T-helper 1 cell treated with Interleukin-12 subunit alpha and Interleukin-12 subunit beta and Interleukin-4 antibody, amounts not matched to agents 30 μg/mL and 1 μg/mL, for 36 hours (primary cell): ENCODE measurements around the gene ATP13A2.

Experiments
- H3K27ac Mint-ChIP-seq: one replicate; pipeline ENCODE4 v1.8.0; 2021; ENCODE audit warnings: mild to moderate bottlenecking, mixed read lengths
- H3K27me3 Mint-ChIP-seq: one replicate; pipeline ENCODE4 v1.8.0; 2021; ENCODE audit warnings: low read depth, mixed read lengths
- H3K36me3 Mint-ChIP-seq: one replicate; pipeline ENCODE4 v1.8.0; 2021; ENCODE audit warnings: low read depth, mixed read lengths
- H3K4me1 Mint-ChIP-seq: one replicate; pipeline ENCODE4 v1.8.0; 2021; ENCODE audit warnings: low read depth, mixed read lengths
- H3K4me3 Mint-ChIP-seq: one replicate; pipeline ENCODE4 v1.8.0; 2021; ENCODE audit warnings: mild to moderate bottlenecking, moderate library complexity, mixed read lengths
- H3K9me3 Mint-ChIP-seq: one replicate; pipeline ENCODE4 v1.8.0; 2021; ENCODE audit warnings: mixed read lengths

Gene ATP13A2

DNA sequence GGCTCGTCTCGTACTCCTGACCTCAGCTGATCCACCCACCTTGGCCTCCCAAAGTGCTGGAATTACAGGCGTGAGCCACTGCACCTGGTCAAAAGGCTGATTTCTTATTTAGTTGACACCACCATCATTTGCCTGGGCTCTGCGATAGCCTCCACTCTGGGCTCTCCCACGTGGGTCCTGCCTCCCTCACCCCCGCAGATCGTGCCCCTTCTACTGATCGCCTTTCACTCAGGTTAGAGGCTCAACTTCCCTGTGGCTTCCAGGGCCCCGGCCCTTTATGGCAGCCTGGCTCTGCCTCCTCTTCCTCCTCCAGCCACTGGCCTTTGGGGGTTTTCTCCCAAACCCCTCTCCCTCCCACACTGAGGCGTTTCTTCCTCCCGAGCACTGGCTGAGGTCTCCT is 28.8 kb downstream of the ATP13A2 start:
- H3K27ac Mint-ChIP-seq: no peak overlapping the region
- peaks cover 3% of the 10 kb centered on the region for H3K4me1 Mint-ChIP-seq
- H3K4me3 Mint-ChIP-seq: no peak overlapping the region
- no peaks in the 10 kb centered on the region for H3K9me3 Mint-ChIP-seq
- H3K36me3 Mint-ChIP-seq: peaks cover 4% of the 10 kb centered on the region
- peaks cover 22% of the 10 kb centered on the region for H3K27me3 Mint-ChIP-seq

DNA sequence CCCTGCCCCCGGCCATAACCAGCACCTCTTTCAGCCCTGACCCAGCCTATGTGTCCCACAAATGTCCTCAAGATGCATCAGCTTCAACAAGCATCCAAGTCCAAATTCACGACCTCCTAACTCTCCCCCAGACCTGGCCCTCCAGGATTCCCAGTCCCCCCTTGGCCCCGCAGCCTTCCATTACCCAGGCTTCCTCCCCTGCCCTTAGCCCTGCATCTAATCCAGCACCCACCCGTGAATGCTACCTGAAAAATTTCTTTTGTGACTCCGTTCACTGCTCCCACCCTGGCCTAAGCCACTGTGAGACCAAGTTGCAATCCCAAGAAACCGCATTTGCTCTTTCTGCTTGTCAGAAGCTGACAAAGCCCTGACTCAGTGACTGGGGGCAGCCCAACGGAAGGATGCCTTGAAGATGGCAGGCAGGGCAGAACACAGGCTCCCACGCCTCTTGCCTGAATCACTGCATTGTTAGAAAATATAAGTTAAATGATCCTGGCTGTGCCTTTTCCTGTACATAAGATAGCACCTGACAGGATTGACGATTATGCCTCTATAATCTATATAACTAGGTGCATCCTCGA is 30.4 kb downstream of the ATP13A2 start:
- peaks cover 22% of the 10 kb centered on the region for H3K27me3 Mint-ChIP-seq
- peaks cover 4% of the 10 kb centered on the region for H3K36me3 Mint-ChIP-seq
- no peak overlapping the region for H3K4me3 Mint-ChIP-seq
- H3K27ac Mint-ChIP-seq: no peak overlapping the region
- H3K4me1 Mint-ChIP-seq: peaks cover 3% of the 10 kb centered on the region
- no peaks in the 10 kb centered on the region for H3K9me3 Mint-ChIP-seq

DNA sequence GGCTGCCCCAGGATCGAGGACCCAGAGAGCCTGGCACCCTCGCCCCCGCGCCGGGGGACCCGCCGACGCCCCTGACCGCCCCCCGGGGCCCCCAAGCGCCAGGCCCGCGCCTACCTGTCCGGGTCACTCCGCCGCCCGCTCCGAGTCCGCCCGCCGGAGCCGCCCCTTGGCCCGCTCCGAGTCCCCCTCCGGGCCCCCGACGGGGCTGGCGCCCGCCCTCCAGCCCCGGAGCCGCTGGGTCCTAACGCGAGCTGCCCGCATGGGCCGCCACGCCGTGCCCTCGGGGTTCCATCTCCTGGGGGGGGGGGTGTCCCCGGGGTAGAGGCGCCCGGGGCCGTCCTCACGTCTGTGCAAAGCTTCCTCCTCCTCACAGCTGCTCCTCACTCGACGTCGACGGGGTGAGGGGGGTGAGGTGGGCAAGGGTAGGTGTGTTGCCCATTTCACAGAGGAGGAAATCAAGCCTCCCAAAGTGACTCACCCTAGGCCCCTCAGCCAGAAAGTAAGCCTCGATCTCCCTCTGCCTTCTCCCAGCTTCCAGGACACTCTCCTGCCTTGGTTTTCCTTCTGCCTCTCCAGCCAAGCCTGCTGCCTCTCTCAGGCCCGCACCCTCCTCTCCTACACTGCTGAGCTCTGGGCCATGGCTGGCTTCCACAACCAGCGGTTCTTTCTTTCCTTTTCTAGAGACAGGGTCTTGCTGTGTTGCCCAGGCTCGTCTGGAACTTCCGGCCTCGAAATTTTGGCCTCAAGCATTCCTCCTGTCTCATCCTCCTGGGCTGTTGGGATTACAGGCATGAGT is 31.1 kb downstream of the ATP13A2 start, which contains the start of gene MFAP2:
Gene MFAP2, minus strand, starts transcription at position 148 of the 796 bp plus-strand sequence. CDS start 2,347 bp downstream, outside the sequence.
- H3K4me3 Mint-ChIP-seq: peak within 1 kb of the TSS; percentile 66
- H3K36me3 Mint-ChIP-seq: peaks cover under 1% of the 10 kb centered on the region
- no peaks in the 10 kb centered on the region for H3K9me3 Mint-ChIP-seq
- no peak within 1 kb of the TSS for H3K27ac Mint-ChIP-seq
- peaks cover 22% of the 10 kb centered on the region for H3K27me3 Mint-ChIP-seq
- peaks cover 3% of the 10 kb centered on the region for H3K4me1 Mint-ChIP-seq

DNA sequence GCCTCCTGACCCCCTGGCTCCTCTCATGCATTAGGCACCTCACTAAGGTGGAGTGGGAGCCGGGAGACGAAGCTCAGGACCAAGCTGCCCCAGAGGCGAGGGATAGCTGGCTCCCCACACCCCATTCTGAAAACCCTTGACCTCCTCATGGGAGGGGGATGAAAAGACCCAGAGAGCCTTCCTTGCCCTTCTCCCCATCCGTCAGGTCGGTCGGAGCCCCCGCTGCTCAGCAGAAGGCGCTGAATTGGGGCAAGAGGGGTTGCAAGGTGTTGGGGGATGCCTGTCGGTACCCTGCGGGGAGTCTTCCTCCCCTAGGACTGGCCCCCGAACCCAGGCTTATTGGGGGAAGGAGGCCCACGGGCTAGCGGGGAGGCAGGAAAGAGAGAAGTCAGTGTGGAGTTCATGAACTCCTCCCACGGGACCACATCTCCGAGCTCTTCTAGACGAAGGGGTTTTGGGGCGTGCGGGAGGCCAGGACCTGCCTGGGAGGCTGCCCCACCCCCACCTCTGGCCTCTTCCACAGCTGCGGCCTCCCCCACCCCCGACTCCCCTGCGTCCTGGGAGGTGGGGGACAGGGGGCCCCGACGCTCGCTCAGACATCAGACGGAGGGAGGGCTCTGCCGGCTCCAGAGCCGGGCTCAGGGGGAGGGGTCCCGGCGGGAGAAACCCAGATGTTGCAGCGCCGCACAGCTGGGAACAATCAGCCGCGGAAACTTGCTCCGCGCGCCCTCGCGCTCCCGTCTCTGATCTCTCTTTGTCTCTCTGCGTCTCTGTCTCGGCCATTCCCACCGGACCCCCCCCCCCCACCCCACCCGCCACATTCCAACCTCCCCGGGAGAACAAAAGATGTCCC is 32.0 kb downstream of the ATP13A2 start:
- Mint-ChIP-seq H3K4me3 (no peak overlapping the region), H3K4me1 (peaks cover 3% of the 10 kb centered on the region), H3K27me3 (peaks cover 22% of the 10 kb centered on the region), H3K36me3 (no peaks in the 10 kb centered on the region), H3K27ac (no peak overlapping the region), H3K9me3 (no peaks in the 10 kb centered on the region)

DNA sequence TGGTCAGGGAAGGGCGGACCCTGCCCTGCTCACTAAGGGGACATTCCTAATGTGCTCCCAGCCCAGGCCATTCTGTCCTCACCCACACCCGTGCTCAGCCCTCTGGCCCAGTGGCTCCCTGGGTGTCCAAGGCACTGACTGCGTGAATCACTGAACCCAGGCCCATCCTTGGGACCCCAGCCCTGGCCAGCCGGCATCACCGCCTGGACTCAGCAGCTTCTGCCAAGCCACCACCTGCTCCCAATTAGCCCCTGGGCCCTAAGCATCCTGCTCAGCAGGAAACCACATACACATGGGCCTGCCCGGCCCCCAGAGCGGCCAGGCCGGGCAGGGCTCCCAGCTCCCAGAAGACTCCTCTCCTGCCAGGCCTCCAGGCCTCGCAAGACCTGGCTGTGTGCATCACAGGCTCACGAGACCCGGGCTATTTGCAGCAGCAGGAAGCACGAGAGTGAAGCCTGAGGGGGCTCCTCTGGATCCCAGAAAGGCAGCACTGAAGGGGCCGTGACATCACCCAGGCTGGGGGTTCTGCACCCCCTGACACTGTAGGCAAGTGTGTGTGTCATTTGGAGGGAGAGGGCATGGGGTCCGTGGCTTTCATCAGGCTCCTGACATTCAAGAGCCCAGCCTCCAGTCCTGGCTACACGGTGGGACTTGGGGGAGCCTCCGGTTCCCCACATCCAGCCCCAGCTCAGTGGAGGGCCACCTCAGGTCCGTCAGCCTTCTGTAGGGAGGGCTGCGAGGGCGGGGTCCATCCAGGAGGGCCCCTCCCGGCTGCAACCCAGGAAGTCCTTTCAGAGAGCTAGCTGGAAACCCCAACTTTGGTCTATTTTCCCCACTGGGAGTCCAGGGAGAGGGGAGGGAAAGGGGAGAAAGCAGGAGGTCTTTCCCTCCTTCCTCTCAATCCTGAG is 32.9 kb downstream of the ATP13A2 start:
- Mint-ChIP-seq H3K27me3 (peaks cover 22% of the 10 kb centered on the region), H3K4me3 (no peak overlapping the region), H3K9me3 (no peaks in the 10 kb centered on the region), H3K4me1 (peaks cover 3% of the 10 kb centered on the region), H3K36me3 (no peaks in the 10 kb centered on the region), H3K27ac (no peak overlapping the region)

DNA sequence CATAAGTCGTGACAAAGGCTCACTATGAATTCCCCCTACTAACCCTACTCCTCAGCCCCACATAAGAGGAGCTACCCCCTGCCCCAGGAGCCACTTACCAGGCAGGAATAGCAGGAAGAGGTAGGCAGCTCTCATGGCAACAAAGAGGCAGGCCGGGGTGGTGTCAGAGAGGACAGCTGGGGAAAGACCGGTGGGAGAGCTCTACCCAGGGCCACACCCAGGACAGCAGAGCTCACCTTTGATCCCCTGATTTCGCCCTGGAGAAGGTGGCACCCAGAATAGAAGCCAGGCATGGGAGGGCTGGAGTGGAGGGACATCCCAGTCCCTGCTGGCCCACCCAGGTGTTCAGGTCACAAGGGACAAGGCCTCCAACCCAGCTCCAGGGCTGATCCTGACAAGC is 33.6 kb downstream of the ATP13A2 start:
- H3K36me3 Mint-ChIP-seq: no peaks in the 10 kb centered on the region
- no peak overlapping the region for H3K27ac Mint-ChIP-seq
- H3K27me3 Mint-ChIP-seq: peaks cover 22% of the 10 kb centered on the region
- H3K9me3 Mint-ChIP-seq: no peaks in the 10 kb centered on the region
- H3K4me3 Mint-ChIP-seq: no peak overlapping the region
- H3K4me1 Mint-ChIP-seq: peaks cover 3% of the 10 kb centered on the region

DNA sequence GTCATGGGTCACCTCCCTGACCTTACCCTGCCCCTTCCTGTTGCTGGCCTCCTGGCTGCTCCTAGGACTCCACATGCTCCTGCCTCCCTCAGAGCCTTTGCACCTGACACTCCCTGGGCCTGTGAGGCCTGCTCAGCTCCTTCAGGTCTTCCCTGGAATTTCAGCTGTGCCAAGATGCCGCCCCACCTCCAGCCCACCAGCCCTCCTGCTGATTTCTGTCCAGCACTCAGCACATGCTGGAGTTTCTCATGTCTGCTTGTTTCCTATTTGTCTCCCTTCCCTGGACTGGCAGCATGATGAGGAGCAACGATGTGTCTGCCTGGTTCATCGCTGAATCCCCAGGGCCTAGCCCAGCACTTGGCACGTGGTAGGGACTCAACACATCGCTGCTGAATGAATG is 34.4 kb downstream of the ATP13A2 start:
- H3K4me1 Mint-ChIP-seq: peaks cover 3% of the 10 kb centered on the region
- H3K36me3 Mint-ChIP-seq: no peaks in the 10 kb centered on the region
- H3K27ac Mint-ChIP-seq: no peak overlapping the region
- peaks cover 22% of the 10 kb centered on the region for H3K27me3 Mint-ChIP-seq
- no peaks in the 10 kb centered on the region for H3K9me3 Mint-ChIP-seq
- no peak overlapping the region for H3K4me3 Mint-ChIP-seq

DNA sequence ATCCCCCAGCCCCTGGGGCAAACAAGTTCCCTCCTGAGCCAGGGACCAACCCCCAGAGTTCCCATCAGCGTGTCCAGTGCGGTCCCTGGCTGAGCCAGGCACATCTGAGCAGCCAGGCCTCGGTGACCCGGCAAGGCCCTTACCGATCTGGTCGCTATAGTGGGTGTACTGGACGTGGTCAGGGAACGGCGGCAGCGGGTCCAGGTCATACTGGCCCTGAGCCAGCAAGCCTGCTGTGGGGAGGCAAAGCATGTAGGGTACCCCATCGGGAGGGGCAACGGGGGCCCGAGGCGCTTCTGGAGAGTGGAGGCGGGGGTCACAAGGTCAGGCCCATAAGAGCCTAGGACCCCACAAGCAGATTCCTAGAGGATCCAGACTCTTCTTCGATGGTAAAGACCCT is 34.8 kb downstream of the ATP13A2 start:
- Mint-ChIP-seq H3K27me3 (peaks cover 19% of the 10 kb centered on the region), H3K27ac (no peak overlapping the region), H3K4me1 (peaks cover 3% of the 10 kb centered on the region)

DNA sequence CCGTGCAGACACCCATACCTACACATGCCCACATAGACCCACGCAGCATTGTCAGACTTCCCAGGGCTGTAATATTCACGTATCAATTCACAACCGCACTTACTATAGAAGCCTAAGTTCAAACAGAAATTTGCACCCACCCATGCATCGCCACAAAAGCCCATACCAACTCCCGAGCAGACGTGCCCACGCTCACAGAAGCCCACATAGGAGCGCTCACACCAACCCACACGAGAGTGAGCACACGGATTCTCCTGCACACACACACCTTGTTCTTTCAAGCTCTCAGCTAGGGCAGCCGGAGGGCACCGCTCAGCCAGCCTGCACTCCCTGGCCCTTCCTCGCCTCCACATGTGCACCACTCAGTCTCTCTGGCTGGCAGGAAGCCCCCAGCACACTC is 35.9 kb downstream of the ATP13A2 start:
- no peak overlapping the region for H3K27ac Mint-ChIP-seq
- no peaks in the 10 kb centered on the region for H3K36me3 Mint-ChIP-seq
- H3K4me1 Mint-ChIP-seq: peaks cover 2% of the 10 kb centered on the region
- H3K9me3 Mint-ChIP-seq: no peaks in the 10 kb centered on the region
- H3K4me3 Mint-ChIP-seq: no peak overlapping the region
- peaks cover 8% of the 10 kb centered on the region for H3K27me3 Mint-ChIP-seq

More for the DNA sequence above, 34.8 kb downstream of the ATP13A2 start:
- H3K9me3 Mint-ChIP-seq: no peaks in the 10 kb centered on the region
- H3K4me3 Mint-ChIP-seq: no peak overlapping the region
- no peaks in the 10 kb centered on the region for H3K36me3 Mint-ChIP-seq

DNA sequence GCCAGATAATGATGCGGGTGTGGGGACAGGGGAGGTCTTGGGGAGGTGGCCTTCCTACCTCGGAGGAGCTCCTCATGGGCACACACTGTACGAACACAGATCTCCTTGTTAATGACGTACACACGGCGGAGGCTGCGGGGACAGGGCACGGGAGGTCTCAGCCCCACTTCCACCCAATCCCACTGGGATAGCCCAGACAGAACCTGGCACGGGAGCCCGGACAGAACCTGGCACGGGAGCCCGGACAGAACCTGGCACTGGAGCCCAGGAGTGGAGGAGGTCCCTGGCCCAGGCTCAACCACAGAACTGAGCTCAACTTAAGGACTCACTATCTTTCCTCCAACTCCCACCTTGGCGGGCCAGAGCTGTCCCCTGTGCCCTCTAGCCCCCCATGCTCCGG is 36.5 kb downstream of the ATP13A2 start:
- Mint-ChIP-seq H3K36me3 (no peaks in the 10 kb centered on the region), H3K27ac (no peak overlapping the region), H3K27me3 (peaks cover 4% of the 10 kb centered on the region), H3K4me3 (no peak overlapping the region), H3K4me1 (no peaks in the 10 kb centered on the region), H3K9me3 (no peaks in the 10 kb centered on the region)

DNA sequence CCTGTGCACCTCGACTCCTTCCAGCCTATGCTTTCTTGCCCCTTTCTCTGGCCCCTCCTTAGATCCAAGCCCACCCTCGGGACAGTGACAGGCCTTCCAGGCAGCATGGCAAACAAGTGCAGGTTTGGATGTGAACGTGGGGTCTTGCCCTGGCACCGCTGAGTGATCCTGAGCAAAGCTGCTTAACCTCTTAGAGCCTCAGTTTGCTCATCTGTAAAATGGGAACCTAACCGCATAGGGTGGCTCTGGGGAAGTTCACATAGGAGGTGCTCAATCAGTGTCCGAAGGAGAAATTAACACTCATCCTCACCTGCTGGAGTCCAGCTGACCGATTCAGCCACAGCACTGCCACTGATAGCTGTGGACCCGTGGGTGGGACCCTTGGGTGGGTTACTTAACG is 38.5 kb downstream of the ATP13A2 start:
- no peak overlapping the region for H3K4me3 Mint-ChIP-seq
- no peak overlapping the region for H3K27ac Mint-ChIP-seq
- no peaks in the 10 kb centered on the region for H3K4me1 Mint-ChIP-seq
- no peaks in the 10 kb centered on the region for H3K27me3 Mint-ChIP-seq
- H3K9me3 Mint-ChIP-seq: no peaks in the 10 kb centered on the region
- H3K36me3 Mint-ChIP-seq: no peaks in the 10 kb centered on the region

DNA sequence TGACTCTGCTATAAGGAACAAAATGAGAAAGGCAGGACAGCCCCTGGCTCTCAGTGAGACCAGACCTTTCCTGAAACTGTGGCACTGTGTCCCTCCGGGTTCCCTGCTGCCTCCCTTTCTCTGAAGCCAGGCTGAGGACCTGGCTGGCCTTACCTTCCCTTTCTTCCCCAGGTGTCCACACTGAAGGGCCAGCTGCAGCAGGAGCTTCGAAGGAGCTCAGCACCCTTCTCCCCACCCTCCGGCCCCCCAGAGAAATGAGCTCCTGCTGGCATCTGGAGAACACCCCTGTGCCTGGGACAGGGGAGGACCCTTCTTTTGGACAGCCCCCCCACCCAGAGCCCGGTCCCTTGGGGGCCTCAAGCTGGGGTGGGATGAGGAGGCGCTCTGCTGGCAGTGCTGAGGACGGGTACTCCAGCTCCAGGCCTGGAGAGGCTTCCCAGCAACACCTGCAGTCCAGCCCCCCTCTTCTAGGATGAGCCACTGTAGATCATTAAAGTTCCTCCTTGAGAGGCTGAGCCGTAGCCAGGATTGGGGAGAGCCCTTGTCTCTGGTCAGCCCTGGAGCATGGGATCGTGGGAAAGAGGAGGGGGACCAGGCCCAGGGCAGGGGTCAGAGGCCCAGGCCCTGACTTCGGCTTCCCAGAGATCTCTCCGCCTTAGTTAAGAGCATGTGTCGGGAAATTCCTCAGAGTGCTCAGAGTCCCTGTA is 39.4 kb downstream of the ATP13A2 start:
- H3K4me1 Mint-ChIP-seq: no peaks in the 10 kb centered on the region
- H3K27ac Mint-ChIP-seq: no peak overlapping the region
- H3K36me3 Mint-ChIP-seq: no peaks in the 10 kb centered on the region
- no peaks in the 10 kb centered on the region for H3K27me3 Mint-ChIP-seq
- no peaks in the 10 kb centered on the region for H3K9me3 Mint-ChIP-seq
- no peak overlapping the region for H3K4me3 Mint-ChIP-seq

DNA sequence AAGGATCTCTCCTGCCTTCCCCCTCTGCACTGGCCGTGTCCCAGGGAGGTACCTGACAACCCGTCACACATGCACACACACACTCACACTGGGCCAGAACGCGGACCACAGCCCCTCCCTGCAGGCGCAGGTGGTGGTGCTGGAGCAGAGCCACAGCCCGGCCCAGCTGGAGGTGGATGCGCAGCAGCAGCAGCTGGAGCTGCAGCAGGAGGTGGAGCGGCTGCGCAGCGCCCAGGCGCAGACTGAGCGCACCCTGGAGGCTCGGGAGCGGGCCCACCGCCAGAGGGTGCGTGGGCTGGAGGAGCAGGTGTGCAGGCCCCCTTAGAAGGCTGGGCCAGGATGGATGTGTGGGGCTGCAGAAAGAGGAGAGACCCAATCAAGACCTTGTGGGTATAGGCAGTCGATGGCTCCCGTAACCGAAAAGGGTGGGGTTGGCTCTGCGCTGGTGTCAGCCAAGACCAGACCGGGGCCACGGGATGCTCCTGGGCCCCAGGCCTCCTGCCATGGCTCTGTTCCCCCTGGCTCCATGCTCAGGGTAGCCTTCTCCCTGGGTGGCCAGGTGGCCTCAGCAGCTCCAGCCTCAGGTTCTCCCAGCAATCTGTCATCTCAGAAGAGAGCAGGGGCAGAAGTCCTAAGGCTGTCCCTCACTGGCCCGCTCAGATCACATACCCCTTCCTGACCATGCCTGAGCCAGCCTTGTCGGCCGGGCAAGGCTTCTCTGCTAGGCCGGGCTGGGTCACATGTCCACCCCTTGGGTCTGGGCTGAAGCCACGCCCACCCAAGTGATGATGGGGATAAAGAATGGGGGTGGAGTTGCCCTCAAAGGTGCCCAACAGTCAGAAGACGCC is 40.2 kb downstream of the ATP13A2 start:
- H3K27ac Mint-ChIP-seq: no peak overlapping the region
- no peaks in the 10 kb centered on the region for H3K27me3 Mint-ChIP-seq
- no peaks in the 10 kb centered on the region for H3K36me3 Mint-ChIP-seq
- no peak overlapping the region for H3K4me3 Mint-ChIP-seq
- no peaks in the 10 kb centered on the region for H3K4me1 Mint-ChIP-seq
- H3K9me3 Mint-ChIP-seq: no peaks in the 10 kb centered on the region
